Common myeloid progenitor, CD34-positive (primary cell): ENCODE data around the gene SPAG6.

Experiments
- CTCF ChIA-PET: fragments of 350-600 bp; sonication (Branson Sonifier 250); formaldehyde crosslinking; loops from one replicate; lab custom pipeline; 2021; ENCODE audit warnings: antibody characterized with exemption; lab: Charles Lee
- POLR2A ChIA-PET: fragments of 350-600 bp; sonication (Branson Sonifier 250); formaldehyde crosslinking; loops from one replicate; lab custom pipeline; 2021; ENCODE audit warnings: antibody characterized with exemption; lab: Charles Lee
- DNase-seq, 3 donors: peaks; one replicate each; pipeline versions ENCODE4 v3.0.0 to v3.0.0-alpha.2; 2013
- H3K27ac ChIP-seq, 2 experiments: 1 replicate in 1 of 2; 2 replicates in 1 of 2; pipeline ENCODE4 v1.7.0; 2013; ENCODE audit warnings: inconsistent platforms in 2 of 2, low read length in 2 of 2, mild to moderate bottlenecking in 2 of 2, low read depth in 1 of 2, moderate library complexity in 1 of 2; ENCODE audit not compliant: severe bottlenecking in 2 of 2, insufficient read depth in 1 of 2, poor library complexity in 1 of 2
- H3K27me3 ChIP-seq, 5 experiments: replicated peaks in 2 of 5; 1 replicate in 3 of 5; 2 replicates in 2 of 5; pipeline versions ENCODE4 v1.6.1 to v1.7.0; 2013; ENCODE audit warnings: low read length in 4 of 5, mild to moderate bottlenecking in 2 of 5, moderate library complexity in 2 of 5, inconsistent platforms in 1 of 5; ENCODE audit not compliant: insufficient read depth in 5 of 5, control insufficient read depth in 4 of 5
- H3K36me3 ChIP-seq, 4 experiments: 1 replicate in 2 of 4; 2 replicates in 2 of 4; pipeline versions ENCODE4 v1.6.1 to v1.7.0; 2013; ENCODE audit warnings: low read length in 3 of 4, control low read depth in 1 of 4, mild to moderate bottlenecking in 1 of 4; ENCODE audit not compliant: control insufficient read depth in 4 of 4, insufficient read depth in 4 of 4
- H3K4me1 ChIP-seq, 4 experiments: 1 replicate in 3 of 4; 2 replicates in 1 of 4; pipeline versions ENCODE4 v1.6.1 to v1.7.1; 2013; ENCODE audit warnings: low read length in 3 of 4, mild to moderate bottlenecking in 3 of 4, control low read depth in 1 of 4, inconsistent platforms in 1 of 4, moderate library complexity in 1 of 4; ENCODE audit not compliant: control insufficient read depth in 4 of 4, insufficient read depth in 4 of 4; ENCODE audit errors: control extremely low read depth in 1 of 4
- H3K4me3 ChIP-seq, 7 experiments: 1 replicate in 4 of 7; 2 replicates in 3 of 7; pipeline versions ENCODE4 v1.5.1 to v1.7.0; 2013; ENCODE audit warnings: mild to moderate bottlenecking in 7 of 7, low read length in 6 of 7, moderate library complexity in 6 of 7, inconsistent platforms in 2 of 7, low read depth in 2 of 7, control low read depth in 1 of 7; ENCODE audit not compliant: insufficient read depth in 4 of 7, control insufficient read depth in 1 of 7; ENCODE audit errors: extremely low read depth in 1 of 7
- H3K9me3 ChIP-seq, 5 experiments: 1 replicate in 4 of 5; 2 replicates in 1 of 5; pipeline versions ENCODE4 v1.6.1 to v1.7.1; 2013; ENCODE audit warnings: low read length in 4 of 5, mild to moderate bottlenecking in 2 of 5, inconsistent platforms in 1 of 5, low read depth in 1 of 5, moderate library complexity in 1 of 5; ENCODE audit not compliant: control insufficient read depth in 4 of 5, insufficient read depth in 2 of 5; ENCODE audit errors: control extremely low read depth in 1 of 5
- WGBS: methylation state at CpG from one replicate; pipeline ENCODE4 v1.1.5; 2013; ENCODE audit not compliant: insufficient coverage; 5-methylcytosine and 5-hydroxymethylcytosine counted together

Gene SPAG6

DNA sequence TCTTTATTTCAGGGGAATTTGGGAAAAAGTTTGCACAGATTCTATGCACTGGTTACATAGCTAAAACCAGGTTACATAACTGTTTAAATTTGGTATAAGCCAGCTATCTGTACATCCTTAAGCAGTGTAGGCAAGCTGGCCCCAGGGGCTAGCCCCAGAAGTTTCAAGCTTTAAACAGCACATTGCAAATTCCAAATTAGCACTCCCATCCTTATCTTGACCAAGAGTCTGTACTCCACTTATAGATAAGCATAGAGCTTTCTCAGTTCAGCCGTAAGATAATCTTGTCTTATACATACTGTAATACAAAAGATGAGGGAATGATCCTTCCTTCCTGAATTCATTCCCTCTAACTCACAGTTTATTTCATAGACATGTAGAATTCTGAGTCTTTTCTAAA lies 109.3 kb downstream of the SPAG6 start:
- Histone ChIP-seq H3K4me3 (no peak overlapping the region), H3K36me3 (no peaks in the 10 kb centered on the region), H3K27me3 (no peaks in the 10 kb centered on the region), H3K9me3 (no peaks in the 10 kb centered on the region), H3K27ac (no peak overlapping the region), H3K4me1 (no peaks in the 10 kb centered on the region)
- POLR2A ChIA-PET, result no interaction called here
- CTCF ChIA-PET, result interaction anchor here (1.3 kb wide), 1 partner anchor 18 kb away, joined by 5 read pairs; no protein-coding TSS in a partner anchor
- WGBS, result no CpG with 5 or more reads among the region's 1 CpG
- DNase-seq, result no peak

DNA sequence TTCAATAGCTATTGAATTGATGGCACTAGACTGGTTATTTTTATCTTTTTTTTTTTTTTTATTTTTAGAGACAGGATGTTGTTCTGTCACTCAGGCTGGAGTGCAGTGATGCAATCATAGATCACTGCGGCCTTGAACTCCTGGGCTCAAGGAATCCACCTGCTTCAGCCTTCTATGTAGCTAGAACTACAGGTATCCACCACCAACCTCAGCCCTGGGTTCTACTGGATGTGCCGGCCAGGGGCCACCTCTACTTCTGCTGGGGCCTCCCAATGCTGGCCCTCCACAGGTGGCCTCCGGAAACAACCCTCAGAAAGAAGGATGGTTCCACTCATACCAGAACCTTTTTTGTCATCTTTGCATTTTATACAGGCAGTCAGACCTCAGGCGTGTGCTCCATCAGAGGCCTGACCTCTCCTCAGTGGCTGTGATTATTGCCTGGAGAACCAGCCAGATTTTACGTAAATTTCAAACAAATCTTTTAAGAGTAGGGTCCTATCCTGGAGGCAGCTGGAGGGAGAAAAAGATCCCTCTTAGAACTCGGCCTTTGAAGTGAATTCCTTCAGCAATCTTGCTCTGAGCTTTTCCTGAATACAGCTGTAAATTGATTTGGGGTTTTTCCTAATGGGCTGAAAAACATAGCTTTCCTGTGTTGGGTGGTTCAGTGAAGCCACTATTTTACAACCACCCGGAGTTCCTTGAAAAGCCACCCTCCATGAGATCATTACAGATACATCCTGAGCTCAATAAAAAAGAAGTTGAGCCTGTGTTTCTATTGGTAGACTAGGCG lies 110.0 kb downstream of the SPAG6 start:
- CTCF ChIA-PET, result no interaction called here
- Histone ChIP-seq H3K4me1 (no peaks in the 10 kb centered on the region), H3K9me3 (no peaks in the 10 kb centered on the region), H3K27ac (no peak overlapping the region), H3K4me3 (no peak overlapping the region), H3K27me3 (no peaks in the 10 kb centered on the region), H3K36me3 (no peaks in the 10 kb centered on the region)
- 93% methylated on average over 8 of the region's 8 CpGs for WGBS
- DNase-seq, result no peak
- POLR2A ChIA-PET, result no interaction called here

DNA sequence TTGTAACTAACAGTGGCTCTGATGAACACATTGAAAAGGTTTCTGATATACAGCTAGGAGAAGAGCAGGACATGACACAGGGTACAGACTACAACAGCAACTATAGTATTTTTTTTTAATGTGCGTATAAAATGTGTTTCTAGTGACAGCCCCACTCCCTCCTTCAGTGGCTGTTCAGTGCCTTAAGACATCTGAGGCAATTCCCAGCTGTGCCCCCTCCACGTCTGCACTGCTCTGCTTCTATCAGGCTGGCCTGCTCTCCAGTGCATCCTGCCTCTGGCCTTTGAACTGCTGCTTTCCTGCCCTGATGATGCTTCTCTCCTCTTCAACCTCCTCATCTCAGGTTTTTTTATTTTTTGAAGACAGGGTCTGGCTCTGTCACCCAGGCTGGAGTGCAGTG lies 111.2 kb downstream of the SPAG6 start:
- POLR2A ChIA-PET, result no interaction called here

DNA sequence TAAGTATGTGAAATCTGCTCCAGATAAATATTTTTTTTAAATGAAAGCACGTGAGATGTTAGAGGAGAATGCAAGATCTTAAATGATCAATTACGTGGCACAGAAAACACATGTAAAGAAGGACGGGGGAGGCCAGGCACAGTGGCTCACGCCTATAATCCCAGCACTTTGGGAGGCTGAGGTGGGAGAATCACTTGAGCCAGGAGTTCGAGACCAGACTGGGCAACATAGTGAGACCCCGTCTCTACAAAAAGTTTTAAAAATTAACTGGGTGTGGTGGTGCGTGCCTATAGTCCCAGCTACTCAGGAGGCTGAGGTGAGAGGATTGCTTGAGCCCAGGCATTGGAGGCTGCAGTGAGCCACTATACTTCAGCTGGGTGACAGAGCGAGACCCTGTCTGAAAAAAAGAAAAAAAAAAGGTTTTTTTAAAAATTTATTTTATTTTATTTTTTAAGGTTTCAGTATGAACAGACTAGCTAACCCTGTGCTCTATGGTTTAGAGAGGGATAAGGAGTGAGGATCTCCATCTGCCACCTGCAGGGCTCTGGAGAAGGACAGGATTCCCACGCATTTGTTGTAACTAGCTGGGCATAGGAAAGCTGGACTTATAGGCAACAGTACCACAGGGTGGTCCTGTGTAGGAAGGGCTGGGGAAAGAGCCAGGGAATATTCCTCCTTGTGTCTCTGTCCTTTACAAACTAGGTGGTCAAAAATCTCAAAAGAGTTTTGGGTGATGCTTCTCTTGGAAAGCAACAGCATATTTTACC lies 113.2 kb downstream of the SPAG6 start:
- CTCF ChIA-PET, result interaction anchor here (0.6 kb wide), 1 partner anchor 530 kb away, joined by 3 read pairs; no protein-coding TSS in a partner anchor

More for the DNA sequence above, 111.2 kb downstream of the SPAG6 start:
- no peaks in the 10 kb centered on the region for H3K27me3 ChIP-seq
- no peak overlapping the region for H3K27ac ChIP-seq
- no peak overlapping the region for H3K4me3 ChIP-seq
- 93% methylated on average over 1 of the region's 2 CpGs for WGBS
- H3K9me3 ChIP-seq, result no peaks in the 10 kb centered on the region
- no peak for DNase-seq
- CTCF ChIA-PET, result interaction anchor here (0.8 kb wide), 1 partner anchor 19 kb away, joined by 3 read pairs; no protein-coding TSS in a partner anchor
- no peaks in the 10 kb centered on the region for H3K4me1 ChIP-seq
- no peaks in the 10 kb centered on the region for H3K36me3 ChIP-seq

DNA sequence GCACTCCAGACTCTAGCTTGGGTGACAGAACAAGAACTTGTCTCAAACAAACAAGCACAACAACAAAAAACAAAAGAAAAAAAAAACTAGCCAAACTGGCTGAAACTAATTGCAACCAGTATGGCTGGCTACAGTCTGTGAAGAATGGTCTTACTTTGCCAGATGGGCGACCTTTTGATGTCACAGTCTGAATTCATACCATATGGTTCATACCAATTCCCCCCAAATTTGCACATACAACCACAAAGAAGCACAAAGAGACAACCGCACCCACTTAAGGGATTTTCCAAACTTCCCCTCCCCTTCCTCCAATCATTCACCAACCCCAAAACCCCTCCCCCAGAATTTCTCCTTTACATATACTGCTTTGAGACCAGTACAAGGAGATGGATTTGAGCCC lies 114.2 kb downstream of the SPAG6 start:
- H3K27me3 ChIP-seq, result no peaks in the 10 kb centered on the region
- no peak overlapping the region for H3K4me3 ChIP-seq
- no peaks in the 10 kb centered on the region for H3K9me3 ChIP-seq
- no peaks in the 10 kb centered on the region for H3K36me3 ChIP-seq
- ChIA-PET CTCF (interaction anchor here (0.6 kb wide), 1 partner anchor 529 kb away, joined by 3 read pairs; no protein-coding TSS in a partner anchor), POLR2A (no interaction called here)
- peaks cover 0 to 3% (median under 1%) of the 10 kb centered on the region in 4 experiments for H3K4me1 ChIP-seq
- no peak overlapping the region for H3K27ac ChIP-seq
- 100% methylated on average over 2 of the region's 2 CpGs for WGBS
- DNase-seq, result no peak

More for the DNA sequence above, 113.2 kb downstream of the SPAG6 start:
- H3K27me3 ChIP-seq, result no peaks in the 10 kb centered on the region
- 96% methylated on average over 5 of the region's 9 CpGs for WGBS
- no peak overlapping the region for H3K4me3 ChIP-seq
- DNase-seq, result no peak
- H3K9me3 ChIP-seq, result no peaks in the 10 kb centered on the region
- H3K4me1 ChIP-seq, result no peaks in the 10 kb centered on the region
- H3K36me3 ChIP-seq, result no peaks in the 10 kb centered on the region
- POLR2A ChIA-PET, result no interaction called here
- no peak overlapping the region for H3K27ac ChIP-seq

DNA sequence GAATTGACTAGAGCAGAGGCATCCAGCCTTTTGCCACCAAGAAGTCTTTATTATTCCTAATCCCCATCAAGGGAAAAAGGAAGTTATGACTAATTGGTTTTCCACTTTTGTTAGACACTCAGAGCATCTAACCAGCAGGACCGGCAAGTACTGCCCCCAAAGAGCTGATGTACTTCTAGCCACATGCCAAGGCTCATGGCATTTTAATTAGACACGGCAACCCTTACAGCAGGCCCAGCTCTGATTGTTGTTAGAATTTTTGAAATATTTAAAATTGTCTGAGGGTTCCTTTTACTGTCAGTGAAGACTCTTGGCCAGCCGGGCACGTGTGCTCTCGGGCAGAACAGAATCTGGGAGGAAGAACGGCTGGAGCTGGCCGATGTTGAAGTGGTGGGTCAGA lies 114.8 kb downstream of the SPAG6 start:
- no peak for DNase-seq
- CTCF ChIA-PET, result interaction anchor here (0.6 to 2.7 kb wide), 2 partner anchors 14 to 198 kb away, joined by 3 to 11 read pairs; no protein-coding TSS in a partner anchor
- WGBS, result 96% methylated on average over 7 of the region's 7 CpGs
- POLR2A ChIA-PET, result no interaction called here
- Histone ChIP-seq H3K36me3 (no peaks in the 10 kb centered on the region), H3K27ac (no peak overlapping the region), H3K27me3 (no peaks in the 10 kb centered on the region), H3K9me3 (no peaks in the 10 kb centered on the region), H3K4me3 (no peak overlapping the region), H3K4me1 (peaks cover 0 to 9% (median 4%) of the 10 kb centered on the region in 4 experiments)
